Testis (tissue), 2 donors: ENCODE measurements around the gene DCP1B.

ENCODE experiments used
- CTCF ChIP-seq, 3 experiments: fragments of 450-650 bp in 2 of 3; fragments of 200-600 bp in 1 of 3; sonication (generic) in 1 of 3; IDR thresholded peaks; one replicate each; pipeline ENCODE4 v1.5.1; 2016 to 2019; ENCODE audit warnings: antibody characterized with exemption in 3 of 3, mild to moderate bottlenecking in 2 of 3, moderate library complexity in 1 of 3
- POLR2A ChIP-seq: fragments of 450-650 bp; IDR thresholded peaks from one replicate; pipeline ENCODE4 v1.6.1; 2017; ENCODE audit warnings: antibody characterized with exemption, mild to moderate bottlenecking, moderate library complexity

GRCh38 chr12:2032506-2032905 is 28.2 kb upstream of the DCP1B start:
- TF ChIP-seq CTCF (IDR thresholded peaks at IDR 0.05) = no peak
- no peak for TF ChIP-seq POLR2A
